ENCODE data around the gene PHYHD1.

DNA sequence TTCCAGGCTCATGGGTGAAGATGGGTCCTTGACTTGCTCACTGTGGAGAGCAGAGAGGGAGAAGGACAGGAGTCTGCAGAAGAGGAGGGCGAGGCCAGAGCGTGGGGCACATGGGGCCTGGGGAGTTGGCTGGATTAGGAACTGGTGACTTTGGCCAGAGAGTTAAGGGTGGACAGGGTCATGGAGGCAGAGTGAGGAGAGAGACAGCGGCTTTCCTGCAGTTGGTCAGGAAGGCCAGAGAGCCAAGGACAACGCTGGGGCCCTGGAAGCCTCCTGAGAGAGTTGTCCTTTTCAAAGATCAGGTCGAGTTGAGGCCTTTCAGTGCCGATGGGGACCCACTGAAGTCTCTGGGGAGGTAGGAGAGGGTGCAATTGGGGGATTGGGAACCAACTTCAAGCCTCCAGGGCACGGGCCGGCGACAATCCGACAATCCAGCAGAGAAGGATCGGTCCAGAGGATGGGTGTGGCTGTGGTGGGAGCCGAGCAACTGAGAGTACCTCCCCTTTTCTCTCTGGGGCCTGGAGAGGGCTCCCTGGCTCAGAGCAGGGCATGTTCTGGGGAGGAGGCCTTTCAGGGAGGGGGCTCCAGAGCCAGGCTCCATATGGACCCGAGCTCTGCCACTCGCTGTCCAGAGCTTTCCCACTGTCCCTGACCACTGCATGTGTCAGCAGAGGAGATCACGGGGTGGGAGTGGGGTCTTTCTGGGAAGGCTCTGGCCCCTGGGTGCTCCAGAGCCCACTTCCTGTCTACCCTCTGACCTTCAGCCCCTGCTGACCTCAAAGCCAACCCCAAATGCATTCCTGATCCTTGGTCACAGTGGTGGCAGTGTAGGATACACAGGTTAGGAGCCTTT lies 7.5 kb upstream of the PHYHD1 start:
- TF ChIP-seq, protein P1, sequence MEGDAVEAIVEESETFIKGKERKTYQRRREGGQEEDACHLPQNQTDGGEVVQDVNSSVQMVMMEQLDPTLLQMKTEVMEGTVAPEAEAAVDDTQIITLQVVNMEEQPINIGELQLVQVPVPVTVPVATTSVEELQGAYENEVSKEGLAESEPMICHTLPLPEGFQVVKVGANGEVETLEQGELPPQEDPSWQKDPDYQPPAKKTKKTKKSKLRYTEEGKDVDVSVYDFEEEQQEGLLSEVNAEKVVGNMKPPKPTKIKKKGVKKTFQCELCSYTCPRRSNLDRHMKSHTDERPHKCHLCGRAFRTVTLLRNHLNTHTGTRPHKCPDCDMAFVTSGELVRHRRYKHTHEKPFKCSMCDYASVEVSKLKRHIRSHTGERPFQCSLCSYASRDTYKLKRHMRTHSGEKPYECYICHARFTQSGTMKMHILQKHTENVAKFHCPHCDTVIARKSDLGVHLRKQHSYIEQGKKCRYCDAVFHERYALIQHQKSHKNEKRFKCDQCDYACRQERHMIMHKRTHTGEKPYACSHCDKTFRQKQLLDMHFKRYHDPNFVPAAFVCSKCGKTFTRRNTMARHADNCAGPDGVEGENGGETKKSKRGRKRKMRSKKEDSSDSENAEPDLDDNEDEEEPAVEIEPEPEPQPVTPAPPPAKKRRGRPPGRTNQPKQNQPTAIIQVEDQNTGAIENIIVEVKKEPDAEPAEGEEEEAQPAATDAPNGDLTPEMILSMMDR (IDR thresholded peaks at IDR 0.05): no peak
- TF ChIP-seq POLR2A (IDR thresholded peaks at IDR 0.05): no peak
